Measurements from ENCODE around the gene ANKRD9. TPM values are rescaled to one million over a fixed set of nuclear protein-coding genes. Genes with fewer than 3 reads are reported as not detected.

Gene ANKRD9
- total RNA-seq, 1 donor from 2014 or later: 137 TPM

GRCh38 chr14:102516531-102517391 lies 7.2 kb upstream of the ANKRD9 start:
- intact Hi-C loops (cut with DNase I): loop anchor here (1.0 to 10.0 kb wide), 2 partner anchors 78 to 282 kb away; no protein-coding TSS in a partner anchor
- no peak for DNase-seq (ENCODE audit: low spot score)

DNA sequence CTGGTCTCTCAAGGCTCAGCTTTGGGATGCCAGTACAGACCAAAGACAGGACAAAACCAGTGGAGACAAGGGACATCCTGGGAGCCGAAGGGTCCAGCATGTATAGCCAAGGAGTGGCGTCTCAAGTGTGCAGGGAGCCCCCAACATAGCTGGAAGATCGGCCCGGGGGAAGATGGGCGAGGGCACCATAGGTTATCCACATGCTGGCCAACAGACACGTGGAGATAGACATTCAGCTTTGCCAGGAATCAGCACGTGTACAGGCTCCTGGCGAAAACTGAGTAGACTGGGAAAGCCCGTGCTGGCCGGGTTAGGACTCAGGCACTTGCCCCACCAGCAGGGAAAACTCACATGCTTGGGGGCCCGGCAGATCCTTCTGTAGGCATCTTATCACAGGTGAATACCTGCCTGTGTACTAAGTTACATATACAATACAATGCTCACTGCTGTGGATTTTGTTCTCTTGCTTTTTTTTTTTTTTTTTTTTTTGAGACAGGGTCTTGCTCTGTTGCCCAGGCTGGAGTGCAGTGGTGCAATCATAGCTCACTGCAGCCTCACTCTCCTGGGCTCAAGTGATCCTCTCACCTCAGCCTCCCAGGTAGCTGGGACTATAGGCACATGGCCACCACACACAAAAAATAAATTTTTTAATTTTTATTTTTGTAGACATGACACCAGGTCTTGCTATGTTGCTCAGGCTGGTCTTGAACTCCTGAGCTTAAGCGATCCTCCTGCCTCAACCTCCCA lies 5.6 kb upstream of the ANKRD9 start:
- intact Hi-C loops (cut with DNase I): loop anchor here (10.0 kb wide), 1 partner anchor 280 kb away; no protein-coding TSS in a partner anchor
- DNase-seq (ENCODE audit: low spot score): no peak

DNA sequence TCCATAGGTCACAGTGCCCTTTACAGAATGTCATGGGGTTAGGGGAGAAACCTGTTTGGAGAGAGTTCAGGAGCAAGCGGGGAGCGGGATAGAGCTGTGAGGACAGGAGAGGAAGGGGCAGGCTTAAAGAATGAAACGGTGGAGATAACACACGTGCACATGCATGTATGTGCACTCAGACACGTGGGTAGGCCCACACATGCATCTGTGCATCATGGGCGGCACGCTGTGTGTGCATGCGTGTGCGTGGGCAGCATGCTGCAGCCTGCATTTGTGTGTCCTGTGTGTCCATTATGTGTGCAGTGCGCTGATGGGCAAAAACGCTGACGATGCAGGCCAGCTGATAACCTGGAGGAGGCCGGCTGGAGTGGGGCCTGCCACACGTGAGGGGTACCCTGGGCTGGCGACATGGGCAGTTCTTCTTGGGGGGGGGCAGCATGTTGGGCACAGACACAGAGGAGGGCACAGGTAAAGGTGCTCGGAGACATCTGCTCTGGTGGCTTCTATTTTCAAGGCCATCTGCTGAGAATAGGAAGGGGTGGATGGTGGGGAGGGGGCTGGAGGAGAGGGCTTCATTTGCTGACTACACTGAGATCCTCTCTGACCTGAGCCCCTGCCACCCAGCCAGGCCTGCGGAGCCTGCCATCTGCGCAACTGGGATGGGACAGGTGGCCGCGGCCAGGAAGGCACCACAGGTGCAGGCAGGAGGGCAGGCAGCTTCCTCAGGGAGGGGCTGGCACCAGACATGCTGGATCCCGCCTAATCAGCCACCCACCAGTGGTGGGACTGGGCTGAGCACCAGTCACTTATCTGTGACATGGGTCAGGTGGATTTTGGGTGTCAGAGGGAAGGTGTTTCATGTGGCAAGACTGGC lies 4.6 kb upstream of the ANKRD9 start:
- no peak for DNase-seq (ENCODE audit: low spot score)

GRCh38 chr14:102512793-102513300 lies 3.3 kb upstream of the ANKRD9 start:
- no peak for DNase-seq (ENCODE audit: low spot score)
- intact Hi-C loops (cut with DNase I): loop anchor here (10.0 kb wide), 1 partner anchor 278 kb away; no protein-coding TSS in a partner anchor

More for the DNA sequence above, 4.6 kb upstream of the ANKRD9 start:
- intact Hi-C loops (cut with DNase I): loop anchor here (10.0 kb wide), 1 partner anchor 279 kb away; no protein-coding TSS in a partner anchor

DNA sequence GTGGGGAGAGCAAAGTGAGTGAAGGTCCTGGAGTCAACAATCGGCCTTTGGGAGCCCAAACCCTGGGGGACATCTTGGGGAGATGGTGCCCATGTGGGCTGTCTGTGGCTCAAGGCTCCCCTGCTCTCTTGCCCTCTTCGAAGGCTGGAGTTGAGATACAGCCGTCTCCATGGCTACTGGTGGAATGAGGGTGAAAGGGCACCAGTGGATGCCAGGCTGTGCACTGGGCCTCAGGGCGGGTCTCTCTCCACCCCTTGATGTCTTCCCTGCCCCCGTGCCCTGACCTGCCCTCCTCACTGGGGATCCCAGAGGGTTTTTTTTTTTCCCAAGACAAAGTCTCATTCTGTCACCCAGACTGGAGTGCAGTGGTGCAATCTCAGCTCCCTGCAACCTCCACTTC lies 2.0 kb upstream of the ANKRD9 start:
- DNase-seq (ENCODE audit: low spot score): no peak

GRCh38 chr14:102510616-102511520 lies 1.3 kb upstream of the ANKRD9 start:
- intact Hi-C loops (cut with DNase I): loop anchor here (10.0 kb wide), 1 partner anchor 276 kb away; no protein-coding TSS in a partner anchor
- DNase-seq (ENCODE audit: low spot score): no peak

More for the DNA sequence above, 2.0 kb upstream of the ANKRD9 start:
- intact Hi-C loops (cut with DNase I): loop anchor here (10.0 kb wide), 1 partner anchor 277 kb away; no protein-coding TSS in a partner anchor

DNA sequence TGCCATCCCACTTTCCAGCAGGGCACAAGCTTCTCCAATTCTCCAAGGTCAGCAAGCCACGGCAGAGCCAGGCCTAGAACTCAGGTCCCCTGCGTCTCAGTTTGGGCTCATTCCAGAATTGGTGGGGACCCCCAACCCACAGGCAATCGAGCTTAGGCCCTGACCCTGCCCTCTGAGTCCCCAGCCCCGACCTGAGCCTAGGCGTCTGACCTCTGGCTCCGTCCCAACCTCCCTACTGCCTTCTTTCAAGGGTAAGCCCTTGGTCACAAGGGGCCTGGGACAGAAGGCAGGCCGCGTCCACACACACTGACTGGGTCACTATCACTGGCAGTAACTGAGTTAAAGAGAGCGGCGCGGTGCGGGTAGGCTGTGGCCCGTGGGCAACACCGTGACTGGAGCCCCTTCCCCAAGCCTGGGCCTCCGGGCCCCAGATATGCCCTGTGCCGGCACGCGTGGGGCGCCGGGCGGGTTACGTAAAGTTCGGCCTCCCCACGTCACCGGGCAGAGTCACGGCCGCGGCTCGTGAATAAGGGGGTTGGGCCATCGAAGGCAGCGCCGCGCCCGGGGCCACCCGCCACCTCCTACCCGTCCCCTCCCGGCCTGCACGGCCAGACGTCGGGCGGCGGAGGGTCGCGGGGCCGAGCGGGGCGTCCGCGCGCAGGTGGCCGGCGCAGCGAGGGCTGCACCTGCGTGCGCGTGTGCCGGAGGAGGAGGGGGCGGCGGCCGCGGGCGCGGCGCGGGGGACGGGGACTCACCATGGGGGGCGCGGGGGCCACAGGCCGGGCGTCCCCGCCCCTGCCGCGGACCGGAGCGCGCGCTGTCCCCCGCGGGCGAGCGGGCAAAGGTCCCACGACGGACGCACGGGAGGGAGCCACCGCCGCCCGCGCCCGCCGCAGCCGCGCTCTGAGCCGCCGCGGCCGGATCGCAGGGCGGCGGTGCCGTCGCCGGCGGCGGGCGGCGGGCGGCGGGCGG lies 516 bp downstream of the ANKRD9 start:
- peak; percentile 82 for DNase-seq (ENCODE audit: low spot score)
- intact Hi-C loops (cut with DNase I): loop anchor here (5.0 kb wide), 1 partner anchor 192 kb away; the partner anchor contains the start of gene ZNF839

DNA sequence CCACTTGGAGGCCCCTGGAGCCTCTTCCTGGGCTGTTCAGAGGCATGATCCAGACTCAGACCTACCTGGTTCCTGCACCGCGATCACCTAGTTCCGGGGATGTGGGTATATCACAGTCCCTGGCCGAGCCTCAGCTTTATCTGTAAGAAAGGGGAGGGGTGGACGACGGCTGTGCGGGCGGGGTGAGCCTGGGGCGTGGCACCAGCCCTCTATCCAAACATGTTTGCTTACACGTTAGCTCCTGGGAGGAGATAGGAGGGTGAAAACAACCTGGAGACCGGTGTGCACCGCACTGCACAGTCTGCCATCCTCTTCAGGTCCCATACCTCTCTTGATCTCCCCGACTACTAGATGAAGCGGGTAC lies 1.2 kb downstream of the ANKRD9 start:
- no peak for DNase-seq (ENCODE audit: low spot score)
- intact Hi-C loops (cut with DNase I): loop anchor here (5.0 kb wide), 1 partner anchor 191 kb away; the partner anchor contains the start of gene ZNF839

- no peak for DNase-seq (ENCODE audit: low spot score)
- intact Hi-C loops (cut with DNase I): loop anchor here (5.0 kb wide), 1 partner anchor 191 kb away; the partner anchor contains the start of gene ZNF839
These were observed 1.7 kb downstream of the ANKRD9 start for GRCh38 chr14:102507857-102508312.

GRCh38 chr14:102507081-102507856 lies 2.3 kb downstream of the ANKRD9 start:
- no peak for DNase-seq (ENCODE audit: low spot score)
- intact Hi-C loops (cut with DNase I): loop anchor here (5.0 kb wide), 1 partner anchor 190 kb away; the partner anchor contains the start of gene ZNF839

DNA sequence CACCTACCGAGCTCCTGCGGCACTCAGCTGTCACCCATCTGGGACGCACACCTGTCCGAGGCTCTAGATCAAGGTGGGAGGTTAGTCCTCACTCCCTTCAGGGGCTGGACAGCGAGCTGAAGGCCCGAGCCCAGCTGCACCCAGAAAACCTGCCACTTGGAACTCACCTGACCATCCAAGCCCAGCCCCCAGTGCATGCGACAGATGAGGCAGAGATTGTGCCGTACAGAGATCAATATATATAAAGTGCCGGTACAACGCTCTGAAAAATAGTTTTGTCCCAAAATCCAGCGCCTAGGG lies 3.0 kb downstream of the ANKRD9 start:
- no peak for DNase-seq (ENCODE audit: low spot score)
- intact Hi-C loops (cut with DNase I): loop anchor here (5.0 kb wide), 1 partner anchor 189 kb away; the partner anchor contains the start of gene ZNF839

DNA sequence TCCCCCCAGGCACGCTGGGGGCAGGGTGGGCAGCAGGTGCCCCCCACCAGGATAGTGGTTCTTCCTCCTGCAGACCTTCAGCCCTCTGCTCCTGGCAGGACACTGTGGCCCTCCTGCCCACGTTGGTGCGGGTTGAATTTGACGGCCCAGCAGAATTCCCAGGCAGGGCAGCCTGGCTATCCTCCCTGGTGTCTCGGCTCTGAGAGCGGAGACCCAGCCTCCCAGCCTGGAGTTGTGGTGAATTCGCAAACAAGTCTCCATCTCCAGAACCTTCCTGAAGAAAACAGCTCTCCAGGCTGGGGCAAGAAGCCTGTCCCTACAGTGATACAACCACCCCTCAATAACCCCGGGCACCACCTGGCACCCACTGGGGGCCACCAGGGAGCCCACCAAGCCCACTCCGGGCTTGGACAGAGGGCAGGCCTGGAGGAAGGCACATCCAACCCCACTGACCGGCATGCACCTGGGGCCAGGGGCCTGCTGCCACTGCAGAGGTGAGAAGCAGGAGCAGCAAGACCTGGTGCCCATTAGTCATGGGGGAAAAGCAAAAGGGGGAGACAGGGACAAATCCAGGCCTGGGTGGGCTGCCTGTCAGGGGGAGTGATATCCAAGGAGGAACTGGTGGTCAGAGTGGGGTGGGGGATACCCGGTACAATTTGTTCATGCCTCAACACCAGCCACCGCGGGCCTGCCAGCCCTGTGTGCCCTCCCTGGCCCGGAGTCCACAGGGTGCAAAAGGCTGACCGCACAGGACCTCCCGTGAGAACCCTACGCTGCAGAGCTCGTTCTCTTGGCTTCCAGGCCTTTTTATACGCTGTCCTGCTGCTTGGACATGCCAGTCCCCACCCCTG lies 3.6 kb downstream of the ANKRD9 start:
- intact Hi-C loops (cut with DNase I): loop anchor here (5.0 kb wide), 1 partner anchor 189 kb away; the partner anchor contains the start of gene ZNF839
- DNase-seq (ENCODE audit: low spot score): no peak

GRCh38 chr14:102505000-102505619 lies 4.5 kb downstream of the ANKRD9 start:
- intact Hi-C loops (cut with DNase I): loop anchor here (5.0 kb wide), 1 partner anchor 188 kb away; the partner anchor contains the start of gene ZNF839
- DNase-seq (ENCODE audit: low spot score): no peak

DNA sequence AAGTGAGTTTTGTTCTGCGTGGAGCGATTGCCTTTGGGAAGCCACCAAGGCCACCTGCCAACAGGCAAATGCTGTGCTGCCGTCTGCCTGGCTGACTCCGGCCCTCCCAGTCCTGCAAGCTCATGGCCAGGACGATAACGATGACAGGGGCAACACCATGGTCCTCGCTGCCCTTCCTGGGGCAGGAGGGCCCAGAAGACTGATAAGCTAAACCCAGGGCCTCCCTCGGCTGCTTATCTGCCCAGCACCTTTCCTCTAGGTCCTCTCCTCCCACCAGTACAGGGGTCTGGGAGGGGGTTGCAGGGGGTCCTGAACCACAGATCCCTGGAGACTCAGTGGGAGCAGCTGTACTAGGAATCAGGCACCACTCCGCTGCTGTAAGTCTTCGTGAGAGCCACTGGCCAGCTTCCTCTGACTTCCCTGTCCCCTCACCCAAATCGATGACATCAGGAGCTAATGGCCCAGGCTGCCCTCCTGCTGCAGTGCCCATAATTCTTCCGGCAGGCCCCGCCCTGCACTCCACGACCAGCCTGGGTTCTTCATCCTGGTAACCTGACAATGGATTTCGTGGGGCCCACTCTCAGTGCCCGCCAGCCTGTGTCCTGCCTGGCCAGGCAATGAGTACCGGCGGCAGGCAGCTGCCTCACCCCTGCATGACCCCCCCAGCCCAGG lies 5.1 kb downstream of the ANKRD9 start:
- no peak for DNase-seq (ENCODE audit: low spot score)
- intact Hi-C loops (cut with DNase I): no loop called here

Data from cardiac septum (tissue), 1 donor.